ENCODE results near the gene CMKLR1. TPM values are rescaled to one million over a fixed set of nuclear protein-coding genes. Genes with fewer than 3 reads are reported as not detected.

CMKLR1 gene
- total RNA-seq, 4 donors from 2014 or later, result 0.19 to 5.7 (median 2.5) TPM

DNA sequence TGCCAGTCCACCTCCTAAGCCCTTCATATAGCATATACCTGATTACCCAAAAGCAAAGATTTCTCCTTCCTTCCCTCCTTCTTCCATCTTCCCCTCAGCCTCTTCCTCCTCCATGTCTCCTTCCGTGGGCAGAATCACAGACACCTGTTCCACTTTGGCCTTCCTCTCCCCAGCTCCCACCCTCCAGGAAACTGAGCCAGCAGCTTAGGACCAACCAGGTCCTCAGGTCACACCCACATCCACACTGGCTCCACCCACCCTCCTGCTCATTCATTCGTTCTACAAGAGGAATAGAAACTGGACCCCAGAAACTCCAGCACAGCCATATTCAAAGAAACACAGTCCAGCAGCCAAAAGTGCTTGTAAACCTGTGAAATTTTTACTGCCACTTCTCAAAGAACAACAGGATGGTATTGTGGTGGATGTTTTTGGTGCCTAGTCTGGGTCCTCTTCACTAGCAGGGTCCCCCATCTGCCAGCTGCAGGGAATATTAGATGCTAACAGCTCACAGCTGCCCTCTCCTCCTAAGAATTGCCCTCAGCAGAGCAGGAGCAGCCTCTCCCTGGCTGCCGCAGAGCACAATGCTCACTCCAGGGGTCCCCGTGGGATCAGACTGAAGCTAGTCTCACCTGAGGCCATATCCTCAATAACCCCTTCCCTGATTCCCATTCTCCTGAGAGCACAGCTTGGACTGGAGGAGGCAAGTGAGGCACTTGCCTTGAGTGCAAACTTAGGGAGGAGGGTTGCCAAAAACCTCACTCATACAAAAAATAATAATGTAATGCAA is 18.4 kb downstream of the CMKLR1 start:
- no peak for DNase-seq
- intact Hi-C loops (cut with DNase I), result no loop called here
- Histone ChIP-seq H3K27ac (no peak overlapping the region), H3K27me3 (peaks cover 0 to 38% (median 0%) of the 10 kb centered on the region in 4 donors), H3K9me3 (no peaks in the 10 kb centered on the region), H3K36me3 (no peaks in the 10 kb centered on the region), H3K4me1 (peaks cover 0 to 10% (median 3%) of the 10 kb centered on the region in 3 donors), H3K4me3 (no peak overlapping the region)
- no peak for TF ChIP-seq POLR2A (IDR thresholded peaks at IDR 0.05)
- WGBS, 2 donors, result 20 to 45% methylated on average over 2 to 4 of the region's 4 CpGs

DNA sequence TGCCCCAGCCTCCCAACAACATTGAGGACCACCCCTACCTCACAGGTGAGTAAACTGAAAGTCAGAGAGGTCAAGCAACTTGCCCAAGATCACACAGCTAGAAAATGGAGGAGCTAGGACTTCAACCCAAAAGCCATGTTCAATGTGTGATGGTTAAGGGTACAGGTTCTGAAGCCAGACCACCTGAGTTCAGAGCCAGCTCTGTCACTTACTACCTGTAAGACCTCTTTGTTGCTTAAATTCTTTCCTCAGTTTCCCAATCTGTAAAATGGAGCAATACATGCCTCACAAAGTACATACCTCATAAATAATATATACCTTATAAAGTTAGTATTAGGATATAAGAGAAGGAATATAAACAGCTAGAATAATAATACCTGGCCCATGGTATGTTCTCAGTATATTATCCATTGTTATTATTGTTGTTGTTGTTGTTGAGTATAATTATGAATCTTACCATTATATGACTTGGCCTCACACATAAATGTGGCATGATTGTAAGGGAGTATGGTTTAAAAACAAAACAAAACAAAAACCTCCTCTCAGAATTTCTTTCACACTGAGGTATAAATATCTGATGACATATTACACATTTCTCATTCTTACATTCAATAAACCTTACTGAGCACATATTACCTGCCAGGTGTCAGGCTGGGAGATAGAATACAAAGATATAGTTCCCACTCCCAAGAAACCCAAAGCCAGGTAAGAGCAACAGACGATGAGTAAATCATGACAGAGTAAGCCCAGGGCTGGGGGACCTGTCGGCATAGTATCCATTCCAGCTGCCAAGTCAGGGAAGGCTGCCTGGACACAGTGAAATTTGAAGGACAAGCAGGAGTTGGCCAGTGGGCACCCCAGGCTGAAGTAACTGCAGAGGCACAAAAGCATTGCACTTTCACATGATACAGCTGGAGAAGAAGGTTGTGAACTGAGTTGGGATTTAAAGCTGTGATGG is 19.6 kb downstream of the CMKLR1 start:
- H3K4me3 ChIP-seq, result no peak overlapping the region
- no peaks in the 10 kb centered on the region for H3K9me3 ChIP-seq
- H3K4me1 ChIP-seq, result peaks cover 0 to 10% (median 3%) of the 10 kb centered on the region in 3 donors
- no peak overlapping the region for H3K27ac ChIP-seq
- 59 to 73% methylated on average over 2 of the region's 2 CpGs for WGBS, 2 donors
- TF ChIP-seq CTCF (IDR thresholded peaks at IDR 0.05) (no peak), POLR2A (IDR thresholded peaks at IDR 0.05) (no peak)
- DNase-seq, result no peak
- intact Hi-C loops (cut with DNase I), result no loop called here
- H3K27me3 ChIP-seq, result peaks cover 0 to 38% (median 0%) of the 10 kb centered on the region in 4 donors
- no peaks in the 10 kb centered on the region for H3K36me3 ChIP-seq

- 51 to 53% methylated on average over 5 to 6 of the region's 6 CpGs for WGBS, 2 donors
- Histone ChIP-seq H3K36me3 (no peaks in the 10 kb centered on the region), H3K27me3 (peaks cover 0 to 35% (median 0%) of the 10 kb centered on the region in 4 donors), H3K4me1 (peaks cover 0 to 19% (median 3%) of the 10 kb centered on the region in 3 donors), H3K9me3 (no peaks in the 10 kb centered on the region), H3K4me3 (no peak overlapping the region), H3K27ac (peak overlapping the region in 1 of 4 donors; percentile 14)
- TF ChIP-seq POLR2A (IDR thresholded peaks at IDR 0.05) (no peak), CTCF (IDR thresholded peaks at IDR 0.05) (no peak)
- no peak for DNase-seq
- intact Hi-C loops (cut with DNase I), result no loop called here
These were observed 20.4 kb downstream of the CMKLR1 start for GRCh38 chr12:108318472-108319275.

DNA sequence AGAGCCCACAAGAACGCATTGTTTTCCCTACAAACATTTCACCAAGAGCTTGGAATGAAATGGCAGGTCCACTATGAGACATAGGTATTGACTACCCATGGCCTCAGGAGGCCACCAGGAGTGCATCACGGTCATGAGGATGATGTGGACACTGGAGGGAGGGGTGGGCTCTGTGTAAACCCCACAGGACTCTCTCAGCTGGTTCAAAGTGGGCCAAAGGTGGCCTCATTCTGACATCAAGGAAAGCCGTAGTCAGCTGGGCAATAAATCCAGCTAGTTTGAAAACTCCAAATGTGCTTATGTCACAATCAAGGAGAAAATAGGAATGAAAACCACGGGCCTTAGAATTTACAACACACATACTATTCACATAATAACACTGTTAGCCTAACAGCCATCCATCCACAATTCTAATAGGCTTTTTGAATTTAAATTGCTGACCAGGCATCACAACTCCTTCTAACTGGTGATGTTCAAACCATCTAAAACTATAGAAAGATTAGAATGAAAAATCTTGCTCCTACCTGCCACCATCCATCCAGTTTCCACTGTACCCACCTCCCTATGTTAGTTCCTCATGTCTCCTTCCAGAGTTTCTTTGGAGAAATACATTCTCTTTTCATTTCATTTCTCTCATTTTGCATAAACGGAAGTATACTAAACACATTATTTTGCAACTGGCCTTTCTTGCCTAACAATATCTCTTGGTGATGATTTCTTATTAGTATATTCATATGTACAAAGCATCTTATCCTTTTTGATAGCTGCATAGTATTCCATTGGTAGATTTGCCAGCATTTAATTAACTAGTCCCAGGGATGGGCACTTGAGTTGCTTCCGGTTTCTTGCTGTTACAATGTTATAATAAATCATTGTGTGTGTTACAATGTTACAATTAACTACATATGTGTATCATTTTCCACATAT is 21.5 kb downstream of the CMKLR1 start:
- DNase-seq, result no peak
- Histone ChIP-seq H3K4me1 (peaks cover 6 to 30% (median 9%) of the 10 kb centered on the region in 3 donors), H3K27me3 (peaks cover 0 to 32% (median 0%) of the 10 kb centered on the region in 4 donors), H3K4me3 (no peak overlapping the region), H3K9me3 (no peaks in the 10 kb centered on the region), H3K27ac (no peak overlapping the region), H3K36me3 (no peaks in the 10 kb centered on the region)
- TF ChIP-seq POLR2A (IDR thresholded peaks at IDR 0.05), result no peak
- no peak for TF ChIP-seq CTCF (IDR thresholded peaks at IDR 0.05)
- intact Hi-C loops (cut with DNase I), result no loop called here
- 58 to 74% methylated on average over 5 to 6 of the region's 6 CpGs for WGBS, 2 donors

Data from esophagus squamous epithelium (tissue), 5 donors.